Measurements from ENCODE around the gene ABCG1. TPM values are rescaled to one million over a fixed set of nuclear protein-coding genes. Genes with fewer than 3 reads are reported as not detected.

Gene ABCG1
- total and polyA plus RNA-seq, 2 of the 4 experiments (the other 2 are of a cell fraction), result 0.19 to 0.36 TPM

DNA sequence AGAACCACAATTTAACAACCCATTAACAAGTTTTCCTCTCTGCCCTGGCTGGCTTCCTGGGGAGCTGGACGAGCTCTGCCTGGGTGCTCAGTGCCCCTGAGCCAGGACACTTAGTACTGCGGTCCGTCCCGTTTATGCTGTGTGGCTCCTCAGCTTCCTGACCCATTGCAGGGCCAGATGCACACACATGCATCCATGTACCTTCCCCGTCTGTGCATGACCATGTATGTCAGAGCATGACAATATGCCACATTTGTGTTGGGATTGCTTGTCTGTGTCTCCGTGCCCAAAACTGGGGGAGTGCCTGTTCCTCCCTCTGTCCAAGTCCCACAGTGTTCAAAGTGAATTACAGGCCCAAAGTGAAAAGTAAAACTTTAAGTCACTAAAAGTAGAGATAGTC lies 106.0 kb downstream of the ABCG1 start:
- DNase-seq (no peak), ATAC-seq (ENCODE audit: low read depth) (no peak)
- no peak for TF ChIP-seq CEBPB (IDR thresholded peaks at IDR 0.05; ENCODE audit: low read depth, low read length)
- TF ChIP-seq CHD1 (IDR thresholded peaks at IDR 0.05; ENCODE audit: low read depth, low read length), result no peak
- BruUV-seq (replicated peaks), result no TSS peak
- Histone ChIP-seq H2BK5ac (ENCODE audit: low read depth, low read length, poor library complexity, severe bottlenecking) (no peak overlapping the region), H3K9me1 (ENCODE audit: insufficient read depth, low read length) (no peaks in the 10 kb centered on the region), H2BK15ac (ENCODE audit: low read depth, low read length) (no peak overlapping the region), H2AK5ac (ENCODE audit: low read depth, low read length) (no peak overlapping the region), H4K5ac (ENCODE audit: low read depth, low read length) (no peak overlapping the region), H4K8ac (ENCODE audit: low read depth in 2 of 2, low read length in 2 of 2) (no peak overlapping the region), H3K9me3 (ENCODE audit: control insufficient read depth, insufficient read depth, low read length) (no peaks in the 10 kb centered on the region), H3K4me2 (ENCODE audit: low read depth, low read length) (no peak overlapping the region), H2BK120ac (ENCODE audit: low read depth, low read length) (no peak overlapping the region), H3K27ac (ENCODE audit: insufficient read depth, low read length) (no peak overlapping the region), H3K4ac (ENCODE audit: low read depth, low read length) (no peak overlapping the region), H2AFZ (replicated peaks; ENCODE audit: low read length, poor library complexity) (no peak overlapping the region), H3K79me1 (ENCODE audit: low read depth in 1 of 2, low read length in 2 of 2) (no peaks in the 10 kb centered on the region), H3K23ac (ENCODE audit: low read depth, low read length) (no peak overlapping the region), H3K4me1 (ENCODE audit: control insufficient read depth, insufficient read depth, low read length) (no peaks in the 10 kb centered on the region), H3K4me3 (ENCODE audit: insufficient read depth, low read depth, low read length) (no peak overlapping the region), H3K18ac (ENCODE audit: low read depth, low read length) (no peak overlapping the region), H3K36me3 (ENCODE audit: control insufficient read depth, insufficient read depth, low read length) (no peaks in the 10 kb centered on the region), H4K20me1 (ENCODE audit: insufficient read depth, low read length) (no peaks in the 10 kb centered on the region), H3K9ac (ENCODE audit: low read depth, low read length) (no peak overlapping the region), H3K14ac (replicated peaks; ENCODE audit: low read depth, low read length) (no peak overlapping the region), H3K56ac (ENCODE audit: extremely low read depth, insufficient read depth, low read length) (no peak overlapping the region), H2BK20ac (ENCODE audit: low read depth, low read length) (no peak overlapping the region), H3K27me3 (ENCODE audit: control insufficient read depth, insufficient read depth, low read length) (peaks cover 24% of the 10 kb centered on the region), H2AK9ac (replicated peaks; ENCODE audit: low read depth, low read length, poor library complexity) (no peak overlapping the region), H4K91ac (ENCODE audit: insufficient read depth, low read depth, low read length) (no peak overlapping the region)
- ChIA-PET POLR2A (ENCODE audit: unreplicated experiment) (no interaction called here), CTCF (interaction anchor here (0.6 to 1.0 kb wide), 2 partner anchors 29 to 31 kb away, joined by 4 read pairs; no protein-coding TSS in a partner anchor)
- in situ Hi-C loops (cut with MboI; ENCODE audit: low sequenced_read_pairs), result no loop called here
- intact Hi-C loops (cut with micrococcal nuclease), result no loop called here
- 60% methylated on average over 1 of the region's 6 CpGs; no CpG with 5 or more reads in 1 of the 2 experiments for WGBS, 2 experiments (ENCODE audit: extremely low coverage in 2 of 2, insufficient read length in 1 of 2)
- dilution Hi-C loops (cut with HindIII; ENCODE audit: low sequenced_read_pairs, unreplicated experiment), result no loop called here
